DND-41 (cell line): ENCODE data around the gene GRIK2.

Experiments used
- ATAC-seq: fragments of 200-7000 bp; cut with Tn5 transposase; 3 replicates; pipeline ENCODE4 v1.9.1; 2021; ENCODE audit warnings: low read depth; ENCODE audit not compliant: insufficient read depth
- DNase-seq: peaks from one replicate; pipeline ENCODE4 v3.0.0-alpha.2; 2020
- H2AFZ ChIP-seq: 2 replicates; pipeline ENCODE4 v1.6.0; 2012; ENCODE audit warnings: low read depth, low read length
- H3K27ac ChIP-seq: 2 replicates; pipeline ENCODE4 v1.5.1; 2012; ENCODE audit warnings: low read length, inconsistent platforms
- H3K27me3 ChIP-seq: fragments of 200-600 bp; sonication (generic); 2 replicates; pipeline ENCODE4 v1.6.0; 2012; ENCODE audit warnings: low read length, mild to moderate bottlenecking, inconsistent platforms; ENCODE audit not compliant: insufficient read depth, poor library complexity
- H3K36me3 ChIP-seq: 2 replicates; pipeline ENCODE4 v1.5.1; 2012; ENCODE audit warnings: low read length, inconsistent platforms; ENCODE audit not compliant: insufficient read depth
- H3K4me1 ChIP-seq: 2 replicates; pipeline ENCODE4 v1.5.1; 2012; ENCODE audit warnings: mild to moderate bottlenecking, low read length; ENCODE audit not compliant: insufficient read depth
- H3K4me2 ChIP-seq: 2 replicates; pipeline ENCODE4 v1.6.0; 2012; ENCODE audit warnings: mild to moderate bottlenecking, moderate library complexity, low read length, inconsistent platforms; ENCODE audit not compliant: insufficient read depth
- H3K4me3 ChIP-seq, 2 experiments: fragments of 200-600 bp in 1 of 2; shearing (Covaris generic) in 1 of 2; 2 replicates each; pipeline ENCODE4 v1.5.1; 2012 to 2016; ENCODE audit warnings: inconsistent platforms in 2 of 2, low read length in 2 of 2, mild to moderate bottlenecking in 2 of 2, low read depth in 1 of 2, moderate library complexity in 1 of 2
- H3K79me2 ChIP-seq: 2 replicates; pipeline ENCODE4 v1.6.0; 2012; ENCODE audit warnings: low read length, inconsistent platforms; ENCODE audit not compliant: insufficient read depth
- H3K9ac ChIP-seq: 2 replicates; pipeline ENCODE4 v1.6.0; 2012; ENCODE audit warnings: low read depth, mild to moderate bottlenecking, inconsistent platforms, low read length, moderate library complexity
- H3K9me3 ChIP-seq: 2 replicates; pipeline ENCODE4 v1.5.1; 2012; ENCODE audit warnings: low read length, moderate library complexity, mild to moderate bottlenecking, inconsistent platforms; ENCODE audit not compliant: insufficient read depth, severe bottlenecking
- H4K20me1 ChIP-seq: 2 replicates; pipeline ENCODE4 v1.6.0; 2012; ENCODE audit warnings: low read length; ENCODE audit not compliant: insufficient read depth
- CTCF ChIP-seq: IDR thresholded peaks from 2 replicates; pipeline ENCODE4 v1.5.1; 2012; ENCODE audit warnings: borderline replicate concordance, low read length, moderate library complexity, mild to moderate bottlenecking; ENCODE audit not compliant: poor library complexity, severe bottlenecking; ENCODE audit errors: extremely low read depth
- EZH2 ChIP-seq: IDR thresholded peaks from 3 replicates; pipeline ENCODE4 v1.6.1; 2012; ENCODE audit warnings: borderline replicate concordance, low read depth, mild to moderate bottlenecking, moderate library complexity, low read length, inconsistent platforms; ENCODE audit not compliant: severe bottlenecking

GRIK2 gene

DNA sequence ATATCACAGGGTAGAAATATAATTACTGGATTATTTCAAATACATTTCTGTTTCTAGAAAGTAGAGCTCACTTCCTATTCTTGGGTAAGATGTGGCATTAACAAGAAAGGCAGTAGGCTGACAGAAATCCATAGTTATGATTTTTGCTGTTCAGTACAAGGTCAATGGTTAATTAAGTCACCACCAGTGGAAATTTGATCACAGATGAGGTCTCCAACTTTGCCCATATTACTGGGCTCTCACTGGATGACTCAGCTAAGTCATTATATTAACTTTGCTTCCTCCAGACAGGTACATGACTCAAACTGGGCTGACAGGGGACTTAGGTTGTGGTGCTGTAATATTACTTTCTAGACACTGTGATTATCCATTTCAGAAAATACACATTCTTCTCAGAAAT is 212.4 kb downstream of the GRIK2 start:
- Histone ChIP-seq H3K9ac (no peak overlapping the region), H2AFZ (no peak overlapping the region), H3K79me2 (no peaks in the 10 kb centered on the region), H3K27me3 (no peaks in the 10 kb centered on the region), H4K20me1 (no peaks in the 10 kb centered on the region), H3K4me1 (no peaks in the 10 kb centered on the region), H3K4me2 (no peak overlapping the region), H3K36me3 (no peaks in the 10 kb centered on the region), H3K9me3 (no peaks in the 10 kb centered on the region), H3K27ac (no peak overlapping the region), H3K4me3 (no peak overlapping the region)
- DNase-seq: no peak
- TF ChIP-seq CTCF (no peak), EZH2 (no peak)
- no peak for ATAC-seq

DNA sequence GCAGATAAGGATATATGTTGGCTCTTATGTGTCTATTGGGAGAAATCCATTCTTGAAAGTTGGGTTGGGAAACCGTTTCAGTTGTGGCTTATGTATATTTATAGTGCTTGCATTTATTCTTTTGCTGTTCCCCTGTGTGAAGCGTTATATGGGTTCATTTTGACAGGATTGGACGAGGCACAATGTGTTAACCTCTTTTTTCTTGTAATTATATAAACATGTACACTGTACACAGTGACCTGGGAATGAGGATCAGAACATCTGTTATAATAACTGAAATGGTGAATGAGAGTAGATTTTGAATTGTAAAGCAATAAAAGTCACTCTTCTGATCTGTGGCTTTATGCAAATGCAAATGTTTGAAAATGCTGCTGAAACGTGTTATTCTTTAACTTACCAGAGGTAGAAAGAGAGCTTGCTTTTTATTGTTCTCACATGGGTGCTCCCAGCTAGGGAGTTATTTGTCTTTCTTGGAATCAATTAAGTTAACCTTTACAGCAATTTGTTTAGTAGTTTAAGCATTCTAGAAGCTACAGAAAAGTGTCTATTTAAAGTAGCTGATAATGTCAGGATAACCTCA is 213.7 kb downstream of the GRIK2 start:
- H3K79me2 ChIP-seq: no peaks in the 10 kb centered on the region
- no peaks in the 10 kb centered on the region for H3K36me3 ChIP-seq
- no peaks in the 10 kb centered on the region for H4K20me1 ChIP-seq
- H3K27ac ChIP-seq: no peak overlapping the region
- ATAC-seq: no peak
- no peak for TF ChIP-seq CTCF
- no peak for TF ChIP-seq EZH2
- no peaks in the 10 kb centered on the region for H3K9me3 ChIP-seq
- no peaks in the 10 kb centered on the region for H3K4me1 ChIP-seq
- H2AFZ ChIP-seq: no peak overlapping the region
- no peak overlapping the region for H3K4me2 ChIP-seq
- H3K4me3 ChIP-seq: no peak overlapping the region
- H3K9ac ChIP-seq: no peak overlapping the region
- no peak for DNase-seq
- no peaks in the 10 kb centered on the region for H3K27me3 ChIP-seq

DNA sequence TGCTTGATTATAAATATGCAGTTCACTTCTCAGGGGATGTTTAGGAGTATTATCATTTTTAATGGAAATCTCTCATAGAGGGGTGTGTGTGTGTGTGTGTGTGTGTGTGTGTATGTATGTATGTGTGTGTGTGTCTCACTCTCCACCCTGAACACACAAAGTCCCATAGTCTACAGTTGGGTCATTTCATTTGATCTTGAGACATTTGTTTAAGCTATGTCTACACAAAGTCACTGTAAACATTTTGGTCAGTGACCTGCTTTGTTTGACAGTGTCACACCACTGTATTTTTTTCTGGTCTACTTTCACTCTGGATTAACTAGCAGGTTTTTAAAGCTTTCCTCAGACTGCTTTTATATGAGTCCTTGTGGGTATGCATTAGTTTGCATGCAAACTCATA is 215.2 kb downstream of the GRIK2 start:
- Histone ChIP-seq H3K4me2 (no peak overlapping the region), H3K27ac (no peak overlapping the region), H3K36me3 (no peaks in the 10 kb centered on the region), H4K20me1 (no peaks in the 10 kb centered on the region), H3K4me1 (no peaks in the 10 kb centered on the region), H3K9ac (no peak overlapping the region), H3K27me3 (no peaks in the 10 kb centered on the region), H3K4me3 (no peak overlapping the region), H3K79me2 (no peaks in the 10 kb centered on the region), H3K9me3 (no peaks in the 10 kb centered on the region), H2AFZ (no peak overlapping the region)
- no peak for TF ChIP-seq EZH2
- no peak for TF ChIP-seq CTCF
- DNase-seq (no peak), ATAC-seq (no peak)

DNA sequence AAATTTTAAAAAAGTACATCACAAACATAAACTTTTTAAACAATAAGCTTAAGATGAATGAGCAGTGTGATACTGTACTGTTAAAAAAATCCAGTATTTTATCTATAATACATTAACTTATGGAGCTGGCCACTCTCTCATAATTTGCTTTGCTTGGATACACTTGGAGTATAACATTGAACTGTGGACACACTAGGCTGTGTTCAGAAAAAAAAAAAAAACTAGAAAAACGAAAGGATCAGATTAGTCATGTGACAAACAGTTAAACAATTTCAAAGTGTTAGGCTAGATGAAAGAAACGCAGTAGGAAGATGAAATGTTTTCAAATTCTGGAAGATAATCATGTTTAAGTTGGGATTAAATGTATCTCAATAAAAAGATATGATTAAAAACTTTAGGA is 220.0 kb downstream of the GRIK2 start:
- H3K4me1 ChIP-seq: no peaks in the 10 kb centered on the region
- H4K20me1 ChIP-seq: no peaks in the 10 kb centered on the region
- H3K9ac ChIP-seq: no peak overlapping the region
- H2AFZ ChIP-seq: no peak overlapping the region
- no peaks in the 10 kb centered on the region for H3K27me3 ChIP-seq
- H3K4me3 ChIP-seq: no peak overlapping the region
- no peak for ATAC-seq
- no peaks in the 10 kb centered on the region for H3K79me2 ChIP-seq
- DNase-seq: no peak
- no peaks in the 10 kb centered on the region for H3K9me3 ChIP-seq
- H3K36me3 ChIP-seq: no peaks in the 10 kb centered on the region
- no peak for TF ChIP-seq CTCF
- TF ChIP-seq EZH2: no peak
- no peak overlapping the region for H3K27ac ChIP-seq
- H3K4me2 ChIP-seq: no peak overlapping the region
